Measurements from ENCODE around the gene MGAT3. TPM values are rescaled to one million over a fixed set of nuclear protein-coding genes. Genes with fewer than 3 reads are reported as not detected.

MGAT3 gene
- total RNA-seq, 1 donor from 2014 or later: 3.2 TPM

- intact Hi-C loops (cut with micrococcal nuclease): loop anchor here (5.0 kb wide), 1 partner anchor 486 kb away; no protein-coding TSS in a partner anchor
- Histone ChIP-seq H3K36me3 (no peaks in the 10 kb centered on the region), H3K9me3 (replicated peaks) (no peaks in the 10 kb centered on the region), H3K27me3 (ENCODE audit: low read depth) (no peaks in the 10 kb centered on the region), H3K4me1 (peaks cover 27% of the 10 kb centered on the region), H3K27ac (replicated peaks) (no peak overlapping the region), H3K4me3 (no peak overlapping the region)
- no peak for TF ChIP-seq CTCF (IDR thresholded peaks at IDR 0.05; ENCODE audit: borderline replicate concordance)
- no peak for DNase-seq
These were observed 79.1 kb downstream of the MGAT3 start for GRCh38 chr22:39535831-39536449.

DNA sequence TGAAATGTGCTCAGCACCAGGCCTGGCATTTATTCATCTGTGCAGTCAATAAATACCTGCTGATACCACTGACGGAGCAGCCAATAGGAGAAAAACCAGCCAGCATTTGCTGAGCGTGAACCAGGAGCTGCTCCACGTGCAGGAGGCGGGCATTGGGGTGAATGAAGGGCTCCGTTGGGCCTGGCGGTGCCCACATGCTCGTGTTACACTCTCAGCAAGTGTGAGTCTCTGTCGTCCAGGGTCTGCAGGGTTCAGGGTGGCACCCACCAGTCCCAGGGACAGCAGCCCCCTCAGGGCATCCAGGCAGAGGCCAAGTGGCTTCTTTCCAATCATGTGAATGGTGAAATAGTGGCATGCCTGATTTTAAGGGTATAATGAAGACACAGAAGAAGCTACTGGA, 79.9 kb downstream of the MGAT3 start:
- no peak overlapping the region for H3K4me3 ChIP-seq
- no peaks in the 10 kb centered on the region for H3K27me3 ChIP-seq (ENCODE audit: low read depth)
- intact Hi-C loops (cut with micrococcal nuclease): loop anchor here (5.0 kb wide), 1 partner anchor 486 kb away; no protein-coding TSS in a partner anchor
- H3K9me3 ChIP-seq (replicated peaks): no peaks in the 10 kb centered on the region
- H3K36me3 ChIP-seq: no peaks in the 10 kb centered on the region
- peaks cover 20% of the 10 kb centered on the region for H3K4me1 ChIP-seq
- DNase-seq: no peak
- H3K27ac ChIP-seq (replicated peaks): no peak overlapping the region
- TF ChIP-seq CTCF (IDR thresholded peaks at IDR 0.05; ENCODE audit: borderline replicate concordance): no peak

- peaks cover 12% of the 10 kb centered on the region for H3K4me1 ChIP-seq
- no peak for TF ChIP-seq CTCF (IDR thresholded peaks at IDR 0.05; ENCODE audit: borderline replicate concordance)
- no peaks in the 10 kb centered on the region for H3K36me3 ChIP-seq
- no peak overlapping the region for H3K27ac ChIP-seq (replicated peaks)
- no peaks in the 10 kb centered on the region for H3K9me3 ChIP-seq (replicated peaks)
- no peak for DNase-seq
- peaks cover 9% of the 10 kb centered on the region for H3K27me3 ChIP-seq (ENCODE audit: low read depth)
- no peak overlapping the region for H3K4me3 ChIP-seq
- intact Hi-C loops (cut with micrococcal nuclease): loop anchor here (5.0 kb wide), 1 partner anchor 484 kb away; no protein-coding TSS in a partner anchor
These were observed 81.2 kb downstream of the MGAT3 start for GRCh38 chr22:39537975-39538374.

Other genes with a start within 250 kb of the MGAT3 start
- 17.2 TPM for gene PDGFB, start 212.0 kb upstream of the MGAT3 start, total RNA-seq
- gene RPL3, start 137.4 kb upstream of the MGAT3 start, total RNA-seq: 325 TPM
- 37.7 TPM for gene SYNGR1, start 107.0 kb upstream of the MGAT3 start, total RNA-seq
- gene TAB1, start 57.2 kb upstream of the MGAT3 start, total RNA-seq: 19.4 TPM
- gene MIEF1, start 45.3 kb downstream of the MGAT3 start, total RNA-seq: 15.5 TPM
- gene ATF4, start 63.5 kb downstream of the MGAT3 start, total RNA-seq: 193 TPM
- gene RPS19BP1, start 75.7 kb downstream of the MGAT3 start, total RNA-seq: 59.3 TPM
- gene CACNA1I, start 113.7 kb downstream of the MGAT3 start, total RNA-seq: 0.05 TPM

Measured in left ventricle myocardium inferior (tissue), 1 donor.